ENCODE data around the gene KCNMA1. TPM values are rescaled to one million over a fixed set of nuclear protein-coding genes. Genes with fewer than 3 reads are reported as not detected.

Gene KCNMA1
- total and polyA plus RNA-seq, 4 experiments from 2014 or later: 0.26 TPM; not detected in 3

- POLR2A ChIA-PET (ENCODE audit: partially characterized antibody): no interaction called here
These were observed 732.4 kb downstream of the KCNMA1 start for GRCh38 chr10:76905251-76905650.

GRCh38 chr10:76903387-76903945 lies 734.1 kb downstream of the KCNMA1 start:
- H3K9me3 ChIP-seq (ENCODE audit: control insufficient read depth in 1 of 2, low read length in 2 of 2): no peaks in the 10 kb centered on the region
- H3K27ac ChIP-seq (ENCODE audit: low read depth, low read length): no peak overlapping the region
- no peaks in the 10 kb centered on the region for H3K36me3 ChIP-seq (ENCODE audit: insufficient read depth, low read length)
- Mint-ChIP-seq H3K4me3 (no peak overlapping the region), H3K9me3 (peaks cover 0 to 2% (median 0%) of the 10 kb centered on the region in 8 donors), H3K27me3 (peaks cover 0 to 1% of the 10 kb centered on the region in 2 donors), H3K27ac (no peak overlapping the region), H3K36me3 (no peaks in the 10 kb centered on the region), H3K4me1 (no peaks in the 10 kb centered on the region)
- no peak overlapping the region for H3K4me3 ChIP-seq (ENCODE audit: low read length in 2 of 2)
- POLR2A ChIA-PET (ENCODE audit: partially characterized antibody): no interaction called here
- intact Hi-C loops (cut with micrococcal nuclease): no loop called here
- H3K27me3 ChIP-seq (ENCODE audit: insufficient read depth, low read length): no peaks in the 10 kb centered on the region
- DNase-seq: no peak
- H3K4me1 ChIP-seq (ENCODE audit: insufficient read depth, low read length): no peaks in the 10 kb centered on the region
- CTCF ChIA-PET (ENCODE audit: partially characterized antibody): no interaction called here

More at GRCh38 chr10:76905251-76905650, 732.4 kb downstream of the KCNMA1 start:
- Histone ChIP-seq H3K27me3 (ENCODE audit: insufficient read depth, low read length) (no peaks in the 10 kb centered on the region), H3K4me1 (ENCODE audit: insufficient read depth, low read length) (no peaks in the 10 kb centered on the region), H3K4me3 (ENCODE audit: low read length in 2 of 2) (no peak overlapping the region), H3K9me3 (ENCODE audit: control insufficient read depth in 1 of 2, low read length in 2 of 2) (no peaks in the 10 kb centered on the region), H3K27ac (ENCODE audit: low read depth, low read length) (no peak overlapping the region), H3K36me3 (ENCODE audit: insufficient read depth, low read length) (no peaks in the 10 kb centered on the region)
- H3K36me3 Mint-ChIP-seq: no peaks in the 10 kb centered on the region
- CTCF ChIA-PET (ENCODE audit: partially characterized antibody): no interaction called here
- peaks cover 1 to 2% of the 10 kb centered on the region in 2 donors for H3K27me3 Mint-ChIP-seq
- intact Hi-C loops (cut with micrococcal nuclease): no loop called here
- H3K27ac Mint-ChIP-seq: no peak overlapping the region
- no peaks in the 10 kb centered on the region for H3K4me1 Mint-ChIP-seq
- H3K4me3 Mint-ChIP-seq: no peak overlapping the region
- DNase-seq: no peak
- H3K9me3 Mint-ChIP-seq: peaks cover 0 to 6% (median under 1%) of the 10 kb centered on the region in 8 donors

GRCh38 chr10:76902949-76903348 lies 734.7 kb downstream of the KCNMA1 start:
- peaks cover 0 to 1% of the 10 kb centered on the region in 2 donors for H3K27me3 Mint-ChIP-seq
- Histone ChIP-seq H3K4me3 (ENCODE audit: low read length in 2 of 2) (no peak overlapping the region), H3K27ac (ENCODE audit: low read depth, low read length) (no peak overlapping the region), H3K27me3 (ENCODE audit: insufficient read depth, low read length) (no peaks in the 10 kb centered on the region), H3K4me1 (ENCODE audit: insufficient read depth, low read length) (no peaks in the 10 kb centered on the region), H3K9me3 (ENCODE audit: control insufficient read depth in 1 of 2, low read length in 2 of 2) (no peaks in the 10 kb centered on the region), H3K36me3 (ENCODE audit: insufficient read depth, low read length) (no peaks in the 10 kb centered on the region)
- H3K9me3 Mint-ChIP-seq: peaks cover 0 to 2% (median 0%) of the 10 kb centered on the region in 8 donors
- no peaks in the 10 kb centered on the region for H3K36me3 Mint-ChIP-seq
- intact Hi-C loops (cut with micrococcal nuclease): no loop called here
- no peaks in the 10 kb centered on the region for H3K4me1 Mint-ChIP-seq
- ChIA-PET POLR2A (ENCODE audit: partially characterized antibody) (no interaction called here), CTCF (ENCODE audit: partially characterized antibody) (no interaction called here)
- no peak overlapping the region for H3K4me3 Mint-ChIP-seq
- no peak overlapping the region for H3K27ac Mint-ChIP-seq
- DNase-seq: no peak

GRCh38 chr10:76901701-76902100 lies 735.9 kb downstream of the KCNMA1 start:
- POLR2A ChIA-PET (ENCODE audit: partially characterized antibody): no interaction called here
- Mint-ChIP-seq H3K9me3 (peaks cover 0 to 3% (median 0%) of the 10 kb centered on the region in 8 donors), H3K27ac (no peak overlapping the region), H3K27me3 (no peaks in the 10 kb centered on the region), H3K4me1 (no peaks in the 10 kb centered on the region), H3K36me3 (no peaks in the 10 kb centered on the region), H3K4me3 (no peak overlapping the region)
- Histone ChIP-seq H3K27me3 (ENCODE audit: insufficient read depth, low read length) (no peaks in the 10 kb centered on the region), H3K9me3 (ENCODE audit: control insufficient read depth in 1 of 2, low read length in 2 of 2) (no peaks in the 10 kb centered on the region), H3K4me3 (ENCODE audit: low read length in 2 of 2) (no peak overlapping the region), H3K27ac (ENCODE audit: low read depth, low read length) (no peak overlapping the region), H3K4me1 (ENCODE audit: insufficient read depth, low read length) (no peaks in the 10 kb centered on the region), H3K36me3 (ENCODE audit: insufficient read depth, low read length) (no peaks in the 10 kb centered on the region)
- intact Hi-C loops (cut with micrococcal nuclease): no loop called here
- CTCF ChIA-PET (ENCODE audit: partially characterized antibody): no interaction called here
- no peak for DNase-seq

GRCh38 chr10:76899490-76899889 lies 738.1 kb downstream of the KCNMA1 start:
- H3K27me3 Mint-ChIP-seq: peaks cover 0 to 2% of the 10 kb centered on the region in 2 donors
- H3K4me1 ChIP-seq (ENCODE audit: insufficient read depth, low read length): no peaks in the 10 kb centered on the region
- POLR2A ChIA-PET (ENCODE audit: partially characterized antibody): no interaction called here

GRCh38 chr10:76892766-76893479 lies 744.7 kb downstream of the KCNMA1 start:
- no peak overlapping the region for H3K4me3 ChIP-seq (ENCODE audit: low read length in 2 of 2)
- DNase-seq: no peak
- no peak overlapping the region for H3K27ac ChIP-seq (ENCODE audit: low read depth, low read length)
- Mint-ChIP-seq H3K9me3 (peaks cover 4 to 16% (median 6%) of the 10 kb centered on the region in 8 donors), H3K4me1 (no peaks in the 10 kb centered on the region), H3K36me3 (no peaks in the 10 kb centered on the region), H3K4me3 (no peak overlapping the region), H3K27me3 (peaks cover 0 to 2% of the 10 kb centered on the region in 2 donors), H3K27ac (no peak overlapping the region)
- ChIA-PET CTCF (ENCODE audit: partially characterized antibody) (no interaction called here), POLR2A (ENCODE audit: partially characterized antibody) (no interaction called here)
- intact Hi-C loops (cut with micrococcal nuclease): no loop called here
- no peaks in the 10 kb centered on the region for H3K27me3 ChIP-seq (ENCODE audit: insufficient read depth, low read length)
- H3K36me3 ChIP-seq (ENCODE audit: insufficient read depth, low read length): no peaks in the 10 kb centered on the region
- no peaks in the 10 kb centered on the region for H3K9me3 ChIP-seq (ENCODE audit: control insufficient read depth in 1 of 2, low read length in 2 of 2)
- H3K4me1 ChIP-seq (ENCODE audit: insufficient read depth, low read length): no peaks in the 10 kb centered on the region

More at GRCh38 chr10:76899490-76899889, 738.1 kb downstream of the KCNMA1 start:
- Histone ChIP-seq H3K36me3 (ENCODE audit: insufficient read depth, low read length) (no peaks in the 10 kb centered on the region), H3K4me3 (ENCODE audit: low read length in 2 of 2) (no peak overlapping the region), H3K27me3 (ENCODE audit: insufficient read depth, low read length) (no peaks in the 10 kb centered on the region), H3K27ac (ENCODE audit: low read depth, low read length) (no peak overlapping the region), H3K9me3 (ENCODE audit: control insufficient read depth in 1 of 2, low read length in 2 of 2) (no peaks in the 10 kb centered on the region)
- intact Hi-C loops (cut with micrococcal nuclease): no loop called here
- H3K4me3 Mint-ChIP-seq: no peak overlapping the region
- no peaks in the 10 kb centered on the region for H3K4me1 Mint-ChIP-seq
- no peak for DNase-seq
- peaks cover 3 to 14% (median 6%) of the 10 kb centered on the region in 8 donors for H3K9me3 Mint-ChIP-seq
- CTCF ChIA-PET (ENCODE audit: partially characterized antibody): no interaction called here
- no peaks in the 10 kb centered on the region for H3K36me3 Mint-ChIP-seq
- no peak overlapping the region for H3K27ac Mint-ChIP-seq

GRCh38 chr10:76887223-76888010 lies 750.2 kb downstream of the KCNMA1 start:
- Histone ChIP-seq H3K27ac (ENCODE audit: low read depth, low read length) (no peak overlapping the region), H3K4me3 (ENCODE audit: low read length in 2 of 2) (no peak overlapping the region), H3K9me3 (ENCODE audit: control insufficient read depth in 1 of 2, low read length in 2 of 2) (no peaks in the 10 kb centered on the region), H3K27me3 (ENCODE audit: insufficient read depth, low read length) (no peaks in the 10 kb centered on the region), H3K36me3 (ENCODE audit: insufficient read depth, low read length) (no peaks in the 10 kb centered on the region), H3K4me1 (ENCODE audit: insufficient read depth, low read length) (no peaks in the 10 kb centered on the region)
- Mint-ChIP-seq H3K27ac (peak overlapping the region in 1 of 7 donors; percentile 22), H3K27me3 (no peaks in the 10 kb centered on the region), H3K36me3 (no peaks in the 10 kb centered on the region), H3K4me1 (no peaks in the 10 kb centered on the region), H3K9me3 (peaks cover 0 to 5% (median 0%) of the 10 kb centered on the region in 8 donors), H3K4me3 (no peak overlapping the region)
- no peak for DNase-seq
- ChIA-PET CTCF (ENCODE audit: partially characterized antibody) (no interaction called here), POLR2A (ENCODE audit: partially characterized antibody) (no interaction called here)
- intact Hi-C loops (cut with micrococcal nuclease): no loop called here

Data from CD4-positive, alpha-beta memory T cell (primary cell).